GM06990 (cell line): ENCODE data around the gene CELF2.

Experiments used
- DNase-seq: peaks from one replicate; pipeline ENCODE4 v3.0.0-alpha.2; 2011; ENCODE audit not compliant: insufficient read length; ENCODE audit errors: extremely low read depth
- H3K27me3 ChIP-seq: replicated peaks from 2 replicates; pipeline ENCODE4 v1.6.0; 2011; ENCODE audit warnings: low read length; ENCODE audit not compliant: control insufficient read depth, insufficient read depth
- H3K36me3 ChIP-seq: 2 replicates; pipeline ENCODE4 v1.5.1; 2011; ENCODE audit warnings: low read length; ENCODE audit not compliant: control insufficient read depth, insufficient read depth
- H3K4me3 ChIP-seq: replicated peaks from 2 replicates; pipeline ENCODE4 v1.5.1; 2011; ENCODE audit warnings: low read depth, mild to moderate bottlenecking, control low read depth, low read length
- CTCF ChIP-seq: IDR thresholded peaks from 2 replicates; pipeline ENCODE4 v1.5.1; 2011; ENCODE audit warnings: low read length, control low read depth, mild to moderate bottlenecking, inconsistent platforms; ENCODE audit not compliant: insufficient read depth, poor library complexity, severe bottlenecking

CELF2 gene

GRCh38 chr10:11156480-11156879 lies 138.8 kb downstream of the CELF2 start:
- DNase-seq = no peak
- Histone ChIP-seq H3K36me3 (no peaks in the 10 kb centered on the region), H3K27me3 (no peaks in the 10 kb centered on the region), H3K4me3 (no peak overlapping the region)
- TF ChIP-seq CTCF = no peak

- DNase-seq = no peak
- TF ChIP-seq CTCF = no peak
- Histone ChIP-seq H3K4me3 (no peak overlapping the region), H3K27me3 (no peaks in the 10 kb centered on the region), H3K36me3 (no peaks in the 10 kb centered on the region)
These were observed 139.8 kb downstream of the CELF2 start for GRCh38 chr10:11157292-11158076.

- no peak for DNase-seq
- H3K27me3 ChIP-seq = no peaks in the 10 kb centered on the region
- no peaks in the 10 kb centered on the region for H3K36me3 ChIP-seq
- no peak for TF ChIP-seq CTCF
- no peak overlapping the region for H3K4me3 ChIP-seq
These were observed 140.4 kb downstream of the CELF2 start for GRCh38 chr10:11158080-11158479.

GRCh38 chr10:11159543-11160215 lies 142.0 kb downstream of the CELF2 start:
- DNase-seq = no peak
- Histone ChIP-seq H3K27me3 (no peaks in the 10 kb centered on the region), H3K4me3 (no peak overlapping the region), H3K36me3 (no peaks in the 10 kb centered on the region)
- TF ChIP-seq CTCF = no peak

- DNase-seq = no peak
- H3K4me3 ChIP-seq = no peak overlapping the region
- TF ChIP-seq CTCF = no peak
- H3K36me3 ChIP-seq = no peaks in the 10 kb centered on the region
- no peaks in the 10 kb centered on the region for H3K27me3 ChIP-seq
These were observed 143.4 kb downstream of the CELF2 start for GRCh38 chr10:11161096-11161495.
